DND-41 (cell line): ENCODE data around the gene CTSV.
"Not testable (repeated sequence)": the region's sequence is repeated elsewhere in the genome, so short reads cannot be mapped to it uniquely, and the experiment has no call there.

Experiments used
- ATAC-seq: fragments of 200-7000 bp; cut with Tn5 transposase; 3 replicates; pipeline ENCODE4 v1.9.1; 2021; ENCODE audit warnings: low read depth; ENCODE audit not compliant: insufficient read depth
- DNase-seq: peaks from one replicate; pipeline ENCODE4 v3.0.0-alpha.2; 2020
- H2AFZ ChIP-seq: 2 replicates; pipeline ENCODE4 v1.6.0; 2012; ENCODE audit warnings: low read depth, low read length
- H3K27ac ChIP-seq: 2 replicates; pipeline ENCODE4 v1.5.1; 2012; ENCODE audit warnings: low read length, inconsistent platforms
- H3K27me3 ChIP-seq: fragments of 200-600 bp; sonication (generic); 2 replicates; pipeline ENCODE4 v1.6.0; 2012; ENCODE audit warnings: low read length, mild to moderate bottlenecking, inconsistent platforms; ENCODE audit not compliant: insufficient read depth, poor library complexity
- H3K36me3 ChIP-seq: 2 replicates; pipeline ENCODE4 v1.5.1; 2012; ENCODE audit warnings: low read length, inconsistent platforms; ENCODE audit not compliant: insufficient read depth
- H3K4me1 ChIP-seq: 2 replicates; pipeline ENCODE4 v1.5.1; 2012; ENCODE audit warnings: mild to moderate bottlenecking, low read length; ENCODE audit not compliant: insufficient read depth
- H3K4me2 ChIP-seq: 2 replicates; pipeline ENCODE4 v1.6.0; 2012; ENCODE audit warnings: mild to moderate bottlenecking, moderate library complexity, low read length, inconsistent platforms; ENCODE audit not compliant: insufficient read depth
- H3K4me3 ChIP-seq, 2 experiments: fragments of 200-600 bp in 1 of 2; shearing (Covaris generic) in 1 of 2; 2 replicates each; pipeline ENCODE4 v1.5.1; 2012 to 2016; ENCODE audit warnings: inconsistent platforms in 2 of 2, low read length in 2 of 2, mild to moderate bottlenecking in 2 of 2, low read depth in 1 of 2, moderate library complexity in 1 of 2
- H3K79me2 ChIP-seq: 2 replicates; pipeline ENCODE4 v1.6.0; 2012; ENCODE audit warnings: low read length, inconsistent platforms; ENCODE audit not compliant: insufficient read depth
- H3K9ac ChIP-seq: 2 replicates; pipeline ENCODE4 v1.6.0; 2012; ENCODE audit warnings: low read depth, mild to moderate bottlenecking, inconsistent platforms, low read length, moderate library complexity
- H3K9me3 ChIP-seq: 2 replicates; pipeline ENCODE4 v1.5.1; 2012; ENCODE audit warnings: low read length, moderate library complexity, mild to moderate bottlenecking, inconsistent platforms; ENCODE audit not compliant: insufficient read depth, severe bottlenecking
- H4K20me1 ChIP-seq: 2 replicates; pipeline ENCODE4 v1.6.0; 2012; ENCODE audit warnings: low read length; ENCODE audit not compliant: insufficient read depth
- EZH2 ChIP-seq: IDR thresholded peaks from 3 replicates; pipeline ENCODE4 v1.6.1; 2012; ENCODE audit warnings: borderline replicate concordance, low read depth, mild to moderate bottlenecking, moderate library complexity, low read length, inconsistent platforms; ENCODE audit not compliant: severe bottlenecking
- TF ChIP-seq, protein P1 (sequence below): IDR thresholded peaks from 2 replicates; pipeline ENCODE4 v1.5.1; 2012; ENCODE audit warnings: borderline replicate concordance, low read length, moderate library complexity, mild to moderate bottlenecking; ENCODE audit not compliant: poor library complexity, severe bottlenecking; ENCODE audit errors: extremely low read depth

The CTSV gene

DNA sequence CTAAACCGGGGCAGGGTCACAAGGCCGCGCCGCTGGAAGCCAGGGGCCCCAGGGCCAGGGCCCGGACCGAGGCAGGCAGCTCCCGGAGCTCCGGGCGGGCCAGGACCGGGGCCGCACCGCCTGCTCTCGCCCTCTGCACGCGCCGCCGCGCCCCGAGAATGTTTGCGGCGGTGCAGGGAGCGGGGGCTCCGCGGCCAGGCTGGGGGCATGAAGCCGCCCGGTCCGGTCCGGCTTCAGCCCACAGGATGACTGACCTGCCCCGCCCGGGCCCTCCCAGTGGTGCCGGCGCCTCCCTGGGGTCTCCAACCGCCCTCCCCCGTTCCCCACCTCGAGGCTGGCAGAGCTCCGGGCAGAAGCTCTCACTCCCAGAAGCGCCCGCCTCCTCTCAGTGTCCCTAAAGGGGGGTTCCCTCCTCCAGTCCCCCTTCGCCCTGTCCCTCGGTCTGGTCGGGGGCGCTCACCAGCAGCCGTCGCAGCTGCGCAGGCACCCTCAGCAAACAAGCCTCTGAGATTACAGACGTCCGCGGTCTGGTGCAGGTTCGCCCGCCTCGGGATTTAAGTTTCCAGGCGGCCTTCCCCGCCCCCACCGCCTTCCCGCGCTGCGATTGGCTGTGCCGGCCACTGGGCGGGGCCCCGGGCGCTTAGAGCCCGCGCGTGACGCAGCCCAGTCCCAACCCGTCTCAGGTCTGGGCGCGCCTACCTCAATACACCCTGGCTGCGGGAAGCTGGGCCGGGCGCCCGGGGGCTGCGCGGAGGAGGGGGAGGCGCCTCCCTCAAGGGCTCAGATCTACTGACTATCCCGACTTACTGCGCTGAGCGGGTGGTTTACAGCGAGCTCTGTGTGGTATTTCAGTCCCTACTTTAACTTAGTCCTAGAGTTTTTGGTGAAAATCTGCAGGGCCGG lies at the start of gene CTSV:
Gene CTSV, minus strand, starts transcription at position 532 of the 903 bp plus-strand sequence. CDS start 1,099 bp downstream, outside the sequence.
- H4K20me1 ChIP-seq, result no peaks in the 10 kb centered on the region
- H3K27me3 ChIP-seq, result no peaks in the 10 kb centered on the region
- H3K4me3 ChIP-seq, result no peak within 1 kb of the TSS
- H3K9me3 ChIP-seq, result no peaks in the 10 kb centered on the region
- H3K4me2 ChIP-seq, result no peak within 1 kb of the TSS
- no peak for DNase-seq
- TF ChIP-seq, protein P1, sequence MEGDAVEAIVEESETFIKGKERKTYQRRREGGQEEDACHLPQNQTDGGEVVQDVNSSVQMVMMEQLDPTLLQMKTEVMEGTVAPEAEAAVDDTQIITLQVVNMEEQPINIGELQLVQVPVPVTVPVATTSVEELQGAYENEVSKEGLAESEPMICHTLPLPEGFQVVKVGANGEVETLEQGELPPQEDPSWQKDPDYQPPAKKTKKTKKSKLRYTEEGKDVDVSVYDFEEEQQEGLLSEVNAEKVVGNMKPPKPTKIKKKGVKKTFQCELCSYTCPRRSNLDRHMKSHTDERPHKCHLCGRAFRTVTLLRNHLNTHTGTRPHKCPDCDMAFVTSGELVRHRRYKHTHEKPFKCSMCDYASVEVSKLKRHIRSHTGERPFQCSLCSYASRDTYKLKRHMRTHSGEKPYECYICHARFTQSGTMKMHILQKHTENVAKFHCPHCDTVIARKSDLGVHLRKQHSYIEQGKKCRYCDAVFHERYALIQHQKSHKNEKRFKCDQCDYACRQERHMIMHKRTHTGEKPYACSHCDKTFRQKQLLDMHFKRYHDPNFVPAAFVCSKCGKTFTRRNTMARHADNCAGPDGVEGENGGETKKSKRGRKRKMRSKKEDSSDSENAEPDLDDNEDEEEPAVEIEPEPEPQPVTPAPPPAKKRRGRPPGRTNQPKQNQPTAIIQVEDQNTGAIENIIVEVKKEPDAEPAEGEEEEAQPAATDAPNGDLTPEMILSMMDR, result no peak
- H2AFZ ChIP-seq, result no peak within 1 kb of the TSS
- H3K9ac ChIP-seq, result no peak within 1 kb of the TSS
- H3K4me1 ChIP-seq, result no peaks in the 10 kb centered on the region
- H3K79me2 ChIP-seq, result no peaks in the 10 kb centered on the region
- H3K27ac ChIP-seq, result no peak within 1 kb of the TSS
- no peaks in the 10 kb centered on the region for H3K36me3 ChIP-seq
- ATAC-seq, result no peak

DNA sequence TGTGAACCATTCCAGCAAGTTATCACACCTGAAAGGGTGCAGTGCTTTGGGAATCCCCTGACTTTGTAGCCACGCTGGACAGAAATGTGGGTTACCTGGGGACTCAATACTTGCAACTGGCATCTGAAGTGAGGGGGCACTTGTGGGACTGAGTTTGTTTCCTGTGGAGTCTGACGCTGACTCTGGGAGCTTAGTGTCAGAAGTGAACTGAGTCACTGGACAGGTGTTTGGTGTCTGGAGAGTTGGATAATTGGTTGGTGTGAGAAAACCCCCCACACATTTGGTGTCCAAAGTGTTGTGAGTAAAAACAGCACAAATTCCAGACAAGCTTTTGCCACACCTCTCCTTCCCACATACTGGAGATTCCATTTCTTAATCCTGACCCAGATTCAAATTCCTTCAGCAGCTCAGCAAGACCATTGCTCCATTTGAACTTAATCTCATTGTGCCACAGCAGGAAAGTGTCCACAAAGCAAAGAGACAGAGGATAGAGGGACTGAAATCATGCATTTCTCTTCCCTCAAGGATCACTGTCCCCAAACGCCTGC lies 48.8 kb upstream of the CTSV start:
- not testable (repeated sequence) for H3K4me1 ChIP-seq, H3K9ac ChIP-seq, H2AFZ ChIP-seq, H3K4me3 ChIP-seq, DNase-seq, H4K20me1 ChIP-seq, H3K27ac ChIP-seq, H3K4me2 ChIP-seq, H3K9me3 ChIP-seq, H3K36me3 ChIP-seq, ATAC-seq, H3K27me3 ChIP-seq, H3K79me2 ChIP-seq

DNA sequence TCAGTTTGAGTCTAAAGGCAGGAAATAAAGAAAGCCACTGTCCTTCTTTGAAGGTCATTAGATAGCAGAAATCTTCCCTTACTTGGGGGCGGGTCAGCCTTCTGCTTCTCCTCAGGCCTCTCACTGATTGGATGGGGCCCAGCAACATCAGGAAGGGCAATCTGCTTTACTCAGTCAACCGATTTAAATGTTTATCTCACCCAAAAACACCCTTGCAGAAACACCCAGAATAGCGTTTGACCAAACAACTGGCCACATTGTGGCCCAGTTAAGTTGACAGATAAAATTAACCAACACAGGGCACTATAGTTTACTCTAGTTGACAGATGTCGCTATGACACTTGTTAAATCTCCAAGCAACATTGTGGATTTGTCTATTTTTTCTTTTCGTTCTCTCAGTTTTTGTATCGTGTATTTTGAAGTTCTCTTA lies 45.6 kb upstream of the CTSV start:
- not testable (repeated sequence) for DNase-seq, H3K9ac ChIP-seq, ATAC-seq

GRCh38 chr9:97078362-97078761 lies 39.4 kb upstream of the CTSV start:
- no peak for ATAC-seq

More for the DNA sequence above, 45.6 kb upstream of the CTSV start:
- H4K20me1 ChIP-seq, H2AFZ ChIP-seq, H3K4me2 ChIP-seq, H3K27me3 ChIP-seq, H3K4me1 ChIP-seq, H3K9me3 ChIP-seq, H3K36me3 ChIP-seq, H3K27ac ChIP-seq, H3K79me2 ChIP-seq, H3K4me3 ChIP-seq: not testable (repeated sequence)

More at GRCh38 chr9:97078362-97078761, 39.4 kb upstream of the CTSV start:
- DNase-seq, result no peak
- no peak overlapping the region for H3K9ac ChIP-seq
- H2AFZ ChIP-seq, result no peak overlapping the region
- H3K36me3 ChIP-seq, result no peaks in the 10 kb centered on the region
- H3K4me1 ChIP-seq, result no peaks in the 10 kb centered on the region
- H3K4me3 ChIP-seq, result no peak overlapping the region
- H4K20me1 ChIP-seq, result no peaks in the 10 kb centered on the region
- no peak overlapping the region for H3K4me2 ChIP-seq
- H3K27ac ChIP-seq, result no peak overlapping the region
- no peaks in the 10 kb centered on the region for H3K9me3 ChIP-seq
- TF ChIP-seq, protein P1, result no peak
- TF ChIP-seq EZH2, result no peak
- H3K79me2 ChIP-seq, result no peaks in the 10 kb centered on the region
- H3K27me3 ChIP-seq, result no peaks in the 10 kb centered on the region
